ENCODE measurements around the gene SLC2A4.
"Not testable (repeated sequence)": the region's sequence is repeated elsewhere in the genome, so short reads cannot be mapped to it uniquely, and the experiment has no call there.

SLC2A4 gene

DNA sequence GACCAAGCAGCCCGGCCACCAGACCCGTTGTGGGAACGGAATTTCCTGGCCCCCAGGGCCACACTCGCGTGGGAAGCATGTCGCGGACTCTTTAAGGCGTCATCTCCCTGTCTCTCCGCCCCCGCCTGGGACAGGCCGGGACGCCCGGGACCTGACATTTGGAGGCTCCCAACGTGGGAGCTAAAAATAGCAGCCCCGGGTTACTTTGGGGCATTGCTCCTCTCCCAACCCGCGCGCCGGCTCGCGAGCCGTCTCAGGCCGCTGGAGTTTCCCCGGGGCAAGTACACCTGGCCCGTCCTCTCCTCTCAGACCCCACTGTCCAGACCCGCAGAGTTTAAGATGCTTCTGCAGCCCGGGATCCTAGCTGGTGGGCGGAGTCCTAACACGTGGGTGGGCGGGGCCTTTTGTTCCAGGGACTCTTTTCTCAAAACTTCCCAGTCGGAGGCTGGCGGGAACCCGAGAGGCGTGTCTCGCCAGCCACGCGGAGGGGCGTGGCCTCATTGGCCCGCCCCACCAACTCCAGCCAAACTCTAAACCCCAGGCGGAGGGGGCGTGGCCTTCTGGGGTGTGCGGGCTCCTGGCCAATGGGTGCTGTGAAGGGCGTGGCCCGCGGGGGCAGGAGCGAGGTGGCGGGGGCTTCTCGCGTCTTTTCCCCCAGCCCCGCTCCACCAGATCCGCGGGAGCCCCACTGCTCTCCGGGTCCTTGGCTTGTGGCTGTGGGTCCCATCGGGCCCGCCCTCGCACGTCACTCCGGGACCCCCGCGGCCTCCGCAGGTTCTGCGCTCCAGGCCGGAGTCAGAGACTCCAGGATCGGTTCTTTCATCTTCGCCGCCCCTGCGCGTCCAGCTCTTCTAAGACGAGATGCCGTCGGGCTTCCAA is at the start of gene SLC2A4:
Gene SLC2A4, plus strand, starts transcription at position 645 of the 879 bp plus-strand sequence. Its CDS starts 217 bp downstream, at position 862.
- peak; percentile 84 to 86 for DNase-seq (ENCODE audit: low read depth in 2 of 2)

DNA sequence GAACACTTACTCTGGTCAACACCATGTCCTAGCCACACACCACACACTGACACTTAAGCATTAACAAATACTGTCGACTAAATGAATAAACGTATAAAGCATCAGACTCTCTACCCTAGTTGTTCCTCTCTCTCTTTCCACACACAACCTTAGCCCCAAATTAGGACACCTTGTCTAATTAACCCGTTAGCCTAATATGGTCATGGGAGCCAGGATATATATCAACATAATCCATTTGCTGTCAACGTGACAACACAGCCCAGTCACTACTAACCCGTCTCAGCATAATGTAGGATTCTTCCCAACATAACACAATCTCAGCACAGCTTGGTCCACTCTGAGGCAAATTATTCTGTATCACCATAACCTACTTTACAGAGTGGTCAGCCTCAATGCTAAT is 49.4 kb upstream of the SLC2A4 start:
- no peak for DNase-seq (ENCODE audit: low read depth in 2 of 2)

DNA sequence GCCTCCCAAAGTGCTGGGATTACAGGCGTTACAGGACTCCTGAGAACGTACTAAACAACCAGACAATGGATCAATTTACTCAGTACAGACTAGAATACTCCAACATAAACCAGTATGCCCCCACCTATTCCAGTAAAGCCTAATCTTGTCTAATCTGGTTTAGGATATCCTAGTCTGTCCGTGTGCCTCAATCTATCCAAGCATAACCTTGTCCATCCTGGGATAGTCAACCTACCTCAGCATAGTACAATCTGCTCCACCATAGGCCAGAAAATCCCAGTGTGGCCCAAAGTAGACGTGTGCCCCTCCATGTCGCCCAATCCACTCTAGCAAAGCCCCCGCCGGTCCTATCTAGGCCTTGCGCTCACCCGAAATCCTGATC is 47.8 kb upstream of the SLC2A4 start:
- DNase-seq (ENCODE audit: low read depth in 2 of 2) = no peak

DNA sequence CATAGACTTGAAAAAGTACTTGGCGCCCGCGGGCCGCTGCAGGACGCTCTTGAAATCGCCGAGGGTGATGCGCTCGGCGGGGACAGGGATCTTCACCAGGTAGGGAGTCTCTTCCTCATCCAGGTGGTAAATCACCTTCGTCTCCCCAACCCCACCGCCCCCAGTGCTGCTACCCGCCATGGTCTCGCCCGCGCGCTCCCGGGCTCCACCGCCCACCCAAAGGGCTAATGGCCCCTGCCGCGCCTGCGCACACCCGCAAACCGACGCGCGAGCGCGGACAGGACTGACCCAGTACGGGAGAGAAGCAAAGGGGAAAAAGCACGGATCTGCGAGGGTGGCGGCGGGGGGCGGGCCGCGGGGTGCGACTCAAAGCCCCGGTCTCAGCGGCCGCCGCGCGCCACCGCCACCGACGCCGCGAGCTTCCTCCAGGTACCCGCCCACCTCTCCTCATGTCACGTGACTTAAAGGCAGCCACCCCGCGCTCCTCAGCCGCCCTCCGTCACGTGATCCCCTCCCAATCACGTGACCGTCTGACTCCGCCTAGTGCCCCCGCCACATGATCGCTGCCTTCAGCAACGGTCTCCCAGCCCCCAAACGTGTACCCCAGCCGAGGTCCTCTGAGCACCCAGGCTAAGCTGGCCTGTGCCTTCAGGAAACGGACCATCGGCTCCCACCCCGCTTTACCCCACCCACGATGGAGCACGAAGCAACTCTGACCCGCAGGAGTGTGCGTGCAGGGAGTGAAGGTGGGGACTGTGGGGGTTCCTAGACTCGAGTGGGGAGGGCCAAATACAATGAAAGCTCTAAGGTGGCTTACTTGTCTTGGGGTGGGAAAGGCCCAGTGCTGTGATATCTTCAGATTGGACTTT is 47.2 kb upstream of the SLC2A4 start, which contains the start of gene DVL2:
Gene DVL2, minus strand, starts transcription at position 435 of the 869 bp plus-strand sequence. Its CDS starts 255 bp downstream, at position 180.
- peak; percentile 91 to 94 for DNase-seq (ENCODE audit: low read depth in 2 of 2)

DNA sequence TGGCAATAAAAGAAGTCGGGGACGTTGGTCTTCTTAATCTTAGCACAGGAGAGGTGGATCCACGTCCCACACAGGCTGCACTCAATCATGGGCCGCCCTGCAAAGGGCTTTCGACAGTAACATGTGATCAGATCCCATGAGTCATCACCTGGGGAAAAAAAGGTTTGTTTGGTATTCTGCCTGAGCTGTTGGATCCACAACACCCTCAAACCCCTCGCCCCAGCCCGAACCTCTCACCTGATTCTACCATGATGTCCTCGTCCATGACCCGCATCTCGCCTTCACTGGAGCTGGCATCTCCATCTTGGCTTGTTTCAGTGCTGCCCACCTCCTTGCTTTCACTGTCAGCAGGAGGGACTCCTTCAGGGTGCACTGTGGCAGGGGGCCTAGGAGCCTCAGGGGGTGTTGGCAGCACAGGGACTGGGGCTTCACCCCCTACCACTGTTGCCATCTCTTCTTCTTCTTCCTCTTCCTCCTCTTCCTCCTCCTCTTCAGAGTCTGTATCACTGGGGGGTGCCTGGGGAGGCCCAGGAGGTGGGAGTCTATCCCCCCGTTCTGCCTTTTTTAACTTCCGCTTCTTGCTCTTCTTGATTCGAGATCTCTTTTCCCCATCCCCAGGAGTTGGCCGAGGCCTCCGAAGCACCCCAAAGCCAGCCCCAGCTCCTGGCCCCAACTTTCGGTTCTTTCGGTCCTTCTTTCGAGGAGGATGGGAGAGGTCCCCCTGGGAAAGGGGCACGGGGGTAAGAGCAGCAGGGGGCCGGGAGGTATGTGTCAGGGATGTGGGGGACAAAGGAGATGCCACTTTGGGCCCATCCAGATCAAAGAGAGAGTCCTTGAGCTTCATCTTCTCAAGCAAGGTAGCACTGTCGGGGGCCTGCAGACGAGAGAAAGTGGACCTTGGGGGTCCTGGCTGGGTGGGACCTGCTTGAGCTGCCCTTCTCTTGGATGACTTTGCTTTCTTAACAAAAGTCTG is 45.5 kb upstream of the SLC2A4 start:
- DNase-seq (ENCODE audit: low read depth in 2 of 2) = no peak

DNA sequence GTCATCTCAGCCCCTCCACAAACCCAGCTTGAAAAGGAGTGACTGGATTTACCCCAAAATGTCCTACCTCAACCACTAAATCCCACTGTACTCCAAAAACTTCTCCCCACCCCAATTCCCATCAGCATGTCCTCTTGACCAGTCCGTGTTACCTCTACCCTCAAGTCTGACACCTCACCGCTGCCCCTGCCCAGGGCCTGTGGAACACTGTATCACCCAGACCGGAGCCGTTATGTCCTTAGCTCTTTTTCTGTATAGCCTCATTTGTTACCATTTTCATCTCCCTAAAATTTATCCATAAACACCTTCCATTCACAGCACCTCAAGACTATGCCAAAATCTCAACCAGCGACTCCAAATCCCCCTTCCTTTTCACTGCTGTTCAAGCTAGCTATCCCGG is 44.7 kb upstream of the SLC2A4 start:
- DNase-seq (ENCODE audit: low read depth in 2 of 2) = no peak

DNA sequence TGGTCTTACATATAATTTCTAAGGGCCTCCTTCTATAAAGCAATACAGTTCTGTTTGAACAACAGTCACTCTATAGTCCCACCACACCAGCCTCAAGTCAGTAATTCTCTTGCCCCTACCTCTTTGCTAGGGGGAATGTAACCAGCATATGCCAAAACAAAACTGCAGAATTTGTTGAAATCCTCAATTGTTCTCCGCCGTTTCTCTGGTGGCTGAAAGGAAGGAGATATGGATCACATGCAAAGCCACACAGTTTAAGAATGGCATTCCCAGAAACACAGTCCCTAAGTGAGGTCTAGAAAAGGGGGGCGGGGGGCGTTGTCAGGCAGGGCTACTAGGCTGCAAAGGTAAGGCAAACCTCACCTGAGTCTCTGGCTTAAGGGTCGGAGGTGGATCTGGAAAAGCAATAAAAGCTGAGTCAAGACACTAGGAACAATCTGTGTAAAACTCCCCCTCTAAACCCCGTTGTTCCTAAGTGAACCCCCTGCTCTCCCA is 44.2 kb upstream of the SLC2A4 start:
- no peak for DNase-seq (ENCODE audit: low read depth in 2 of 2)

DNA sequence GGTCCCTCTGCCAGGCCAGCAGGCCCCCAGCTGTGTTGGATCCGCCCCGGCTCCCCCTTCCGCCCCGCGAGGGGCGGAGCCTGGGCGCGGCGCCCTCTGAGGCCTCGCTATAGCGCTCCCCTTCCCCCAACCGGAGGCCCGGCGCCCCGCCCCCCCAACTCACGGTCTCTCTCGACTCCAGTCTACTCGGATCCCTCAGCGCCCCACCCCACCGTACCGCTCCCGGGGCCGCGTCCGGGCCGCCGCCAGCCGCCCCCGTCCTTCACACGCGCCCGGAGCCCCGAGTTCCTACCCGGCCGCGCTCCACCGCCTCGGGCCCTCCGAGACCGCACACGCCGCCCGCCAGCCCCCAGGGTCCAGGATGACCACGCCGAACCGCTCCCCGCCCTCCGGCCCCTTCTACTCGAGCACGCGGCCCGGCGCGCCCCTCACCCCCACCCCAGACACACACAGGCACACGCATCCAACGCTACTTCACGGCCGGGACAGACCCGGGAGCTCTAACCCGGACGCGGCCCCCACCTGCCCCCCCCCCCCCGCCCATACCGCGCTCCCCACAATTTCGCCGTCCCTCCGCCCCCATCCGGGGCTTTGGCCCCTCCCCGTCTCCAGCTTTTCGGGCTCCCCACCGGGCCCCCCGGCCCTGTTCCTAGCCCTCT is 43.6 kb upstream of the SLC2A4 start:
- DNase-seq (ENCODE audit: low read depth in 2 of 2) = peak; percentile 80 to 85

DNA sequence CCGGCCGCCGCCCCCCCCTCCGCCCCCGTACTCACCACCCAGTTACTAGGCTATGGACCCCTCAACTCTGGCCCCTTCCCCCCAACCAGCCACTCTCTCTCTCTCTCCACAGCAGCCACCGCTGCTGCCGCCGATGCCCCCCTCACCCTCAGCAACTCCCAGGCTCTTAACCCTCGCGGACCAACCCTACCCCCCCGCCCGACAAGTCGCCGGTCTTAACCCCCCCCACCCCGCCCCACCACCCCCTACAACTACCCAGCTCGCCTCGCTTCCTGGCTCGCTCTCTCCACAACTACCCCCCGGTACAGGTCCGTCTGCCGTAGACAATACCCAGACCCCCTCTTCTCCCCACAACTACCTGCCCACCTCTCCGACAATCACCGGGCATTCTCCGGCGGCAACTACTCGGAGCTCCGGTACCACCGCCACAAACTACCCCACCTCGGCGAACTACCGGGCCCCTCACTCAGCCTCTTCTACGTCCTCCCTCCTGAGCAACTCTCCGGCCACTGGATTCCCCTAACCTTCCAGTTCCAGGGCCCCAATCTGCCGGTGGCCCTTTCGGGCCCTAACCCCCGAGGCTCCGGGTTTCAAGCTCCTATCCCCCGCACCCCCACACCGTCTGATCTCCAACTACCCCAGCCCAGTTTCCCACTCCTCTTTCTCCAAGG is 43.0 kb upstream of the SLC2A4 start:
- no peak for DNase-seq (ENCODE audit: low read depth in 2 of 2)

DNA sequence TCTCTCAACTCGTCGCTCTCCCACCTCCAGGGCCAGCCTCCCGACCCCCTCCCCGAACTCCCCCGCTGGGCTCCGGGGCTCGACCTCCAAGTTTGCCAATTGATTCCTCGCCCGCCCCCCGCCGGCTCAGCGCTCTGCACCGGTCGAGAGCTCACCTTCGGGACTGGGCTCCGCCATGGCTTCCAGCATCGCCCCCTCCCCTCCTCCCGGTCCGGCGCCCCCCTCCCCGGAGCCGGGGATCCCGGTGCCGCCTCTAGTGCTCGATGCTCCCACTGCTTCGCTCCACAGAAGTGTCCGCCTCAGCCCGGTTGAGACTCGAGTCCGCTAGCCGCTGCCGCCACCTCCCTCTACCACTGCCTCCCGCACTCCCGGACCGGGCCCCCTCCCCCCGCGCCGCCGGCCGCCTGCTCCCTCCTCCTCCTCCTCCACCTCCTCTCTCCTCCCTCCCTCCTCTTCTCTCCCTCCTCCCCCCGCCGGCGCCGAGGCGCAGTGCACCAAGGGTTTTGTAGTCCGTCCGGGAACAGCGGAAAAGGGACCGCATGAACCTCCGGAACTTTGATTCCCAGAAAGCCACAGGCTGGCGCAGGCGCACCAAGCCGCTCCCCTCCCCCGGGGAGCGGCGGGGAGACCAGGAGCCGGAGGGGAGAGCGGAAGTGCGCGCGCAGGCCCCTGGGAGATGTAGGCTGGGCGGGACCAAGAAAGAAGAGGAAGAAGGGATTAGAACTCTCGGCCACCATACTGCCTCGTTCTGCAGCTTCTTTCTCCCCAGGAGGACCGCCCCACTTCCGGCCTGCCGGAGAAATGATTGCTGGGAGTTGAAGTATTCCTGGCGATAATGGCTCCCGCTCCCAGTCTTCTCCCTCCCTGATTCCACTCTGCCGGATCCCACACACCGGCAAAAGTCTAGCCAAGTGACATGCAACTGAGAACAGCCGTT is 42.2 kb upstream of the SLC2A4 start, which contains the start of gene PHF23:
Gene PHF23, minus strand, starts transcription at position 367 of the 937 bp plus-strand sequence. Its CDS starts 178 bp downstream, at position 189.
- DNase-seq (ENCODE audit: low read depth in 2 of 2) = peak; percentile 97 to 98

DNA sequence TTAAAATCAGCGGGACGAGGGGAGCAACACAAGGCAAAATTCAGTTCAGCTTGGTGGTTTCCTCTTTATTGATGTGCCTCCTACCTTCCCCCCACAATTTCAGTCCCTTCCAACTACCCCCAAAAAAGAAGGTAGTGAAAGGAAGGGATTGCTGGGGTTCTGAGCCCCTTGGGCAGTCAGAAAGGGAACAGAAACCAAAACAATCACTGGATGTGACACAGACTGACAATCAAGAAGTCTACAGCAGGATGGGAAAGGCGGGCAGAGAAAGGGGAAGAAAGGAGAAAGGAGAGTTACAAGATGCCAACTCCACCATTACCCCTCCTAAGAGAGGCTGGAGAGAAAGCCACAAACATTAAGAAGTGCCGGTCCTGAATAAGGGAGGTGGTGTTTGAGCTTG is 41.1 kb upstream of the SLC2A4 start:
- DNase-seq (ENCODE audit: low read depth in 2 of 2) = no peak

DNA sequence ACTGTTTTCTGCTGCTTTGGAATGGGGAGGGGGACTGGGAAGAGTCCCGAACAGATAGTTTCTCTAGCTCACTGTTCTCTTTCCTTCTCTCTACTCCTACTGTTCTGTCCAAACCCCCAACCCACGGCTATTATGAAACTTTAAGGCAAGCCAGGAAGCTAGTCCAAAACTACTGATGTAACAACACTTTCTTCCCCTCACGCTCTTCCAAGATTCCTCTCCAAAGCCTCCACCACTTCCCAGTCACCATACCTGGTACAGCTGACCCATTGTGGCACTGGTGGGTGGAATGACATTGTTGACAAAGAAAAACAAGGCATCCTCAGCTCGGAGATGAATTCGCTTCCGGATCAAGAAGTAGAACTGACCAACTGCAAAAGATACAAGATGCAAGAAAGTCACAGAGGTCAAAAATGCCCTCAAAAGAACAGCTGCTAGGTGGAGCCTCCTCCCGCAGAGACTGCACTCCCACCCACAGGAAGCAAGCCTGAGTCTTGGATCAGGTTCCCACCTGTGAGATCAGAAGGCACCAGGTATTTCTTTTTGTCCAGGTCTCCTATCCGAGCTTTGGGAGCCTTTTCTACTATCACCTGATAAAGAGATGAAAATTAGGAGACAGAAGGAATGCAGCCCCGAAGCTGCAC is 40.3 kb upstream of the SLC2A4 start:
- DNase-seq (ENCODE audit: low read depth in 2 of 2) = no peak

DNA sequence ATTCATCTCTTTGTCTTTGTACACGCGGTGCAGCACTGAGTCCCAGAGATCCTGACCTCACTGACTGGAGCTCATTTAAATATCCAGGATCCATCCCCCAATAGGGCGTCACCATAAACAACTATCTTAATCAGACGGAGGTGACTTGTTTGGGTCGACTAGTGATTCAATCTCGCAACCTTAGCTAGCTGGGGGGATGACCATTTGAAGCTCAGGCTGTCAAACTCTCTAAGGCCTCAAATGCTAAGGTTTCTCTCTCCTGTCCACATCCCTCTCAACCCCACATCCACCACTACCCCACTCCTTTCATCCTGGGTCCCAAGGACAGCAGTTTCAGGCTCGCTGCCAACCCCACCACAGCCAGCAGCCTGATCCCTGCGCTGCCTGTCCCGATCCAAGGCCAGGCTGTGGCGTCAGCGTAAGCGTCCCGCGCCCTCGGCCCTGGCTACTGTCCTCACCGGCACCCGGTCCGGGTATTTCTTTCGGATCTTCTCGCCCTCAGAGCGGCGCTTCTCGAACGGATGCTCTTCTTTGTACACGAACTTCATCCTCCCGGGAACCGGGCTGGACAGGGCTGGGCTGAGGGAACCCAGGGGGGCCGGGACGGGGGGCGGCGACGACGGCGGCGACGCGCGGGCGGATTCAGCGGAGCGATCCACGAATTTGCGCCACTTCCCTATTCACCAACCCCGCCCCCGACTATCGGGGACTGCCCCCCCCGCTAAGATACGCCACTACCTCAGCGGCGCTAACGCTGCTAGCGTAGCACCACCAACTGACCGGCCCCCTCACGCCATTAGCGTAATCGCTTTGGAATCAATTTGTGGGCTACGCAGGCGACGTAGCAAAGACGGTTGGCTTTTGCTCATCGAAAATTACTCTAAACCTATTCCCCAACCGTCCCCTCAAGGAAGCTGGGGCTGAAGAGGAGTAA is 39.5 kb upstream of the SLC2A4 start, which contains the start of gene GABARAP:
Gene GABARAP, minus strand, starts transcription at position 667 of the 934 bp plus-strand sequence. Its CDS starts 119 bp downstream, at position 548.
- peak; percentile 81 to 83 for DNase-seq (ENCODE audit: low read depth in 2 of 2)

DNA sequence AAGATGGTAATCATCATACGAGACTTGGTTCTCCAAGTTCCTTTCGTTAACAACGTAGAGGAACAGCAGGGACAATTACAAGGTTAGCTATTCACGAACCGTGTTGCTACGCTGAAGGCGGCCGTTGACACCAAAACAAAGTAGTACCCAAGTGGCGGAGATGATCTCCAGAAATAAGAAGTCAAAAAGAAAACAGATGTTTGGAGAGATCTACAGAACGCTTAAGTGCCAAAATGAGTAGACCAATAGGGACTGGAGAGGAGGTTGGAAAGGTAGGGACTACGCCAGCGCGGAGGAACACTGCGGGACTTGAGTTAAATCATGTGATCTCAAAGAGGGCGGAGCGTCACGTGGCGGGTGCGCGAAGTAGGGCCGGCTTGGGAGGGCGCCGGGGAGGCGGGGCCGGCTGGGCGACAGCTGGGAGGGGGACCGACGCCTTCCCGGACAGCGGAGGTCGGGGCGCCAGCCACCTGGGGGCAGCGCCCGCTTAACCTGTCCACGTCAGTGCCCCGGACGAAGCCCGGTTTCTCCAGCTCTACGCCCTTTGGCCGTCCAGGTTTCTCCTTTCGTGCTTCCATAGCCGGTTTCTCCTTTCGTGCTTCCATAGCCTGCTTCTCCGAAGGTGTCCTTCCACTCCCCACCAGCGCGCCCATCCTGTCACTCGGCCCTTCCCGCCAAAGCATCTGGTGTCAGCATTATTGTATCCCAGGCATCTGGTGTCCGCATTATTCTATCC is 38.6 kb upstream of the SLC2A4 start:
- peak; percentile 83 to 84 for DNase-seq (ENCODE audit: low read depth in 2 of 2)

DNA sequence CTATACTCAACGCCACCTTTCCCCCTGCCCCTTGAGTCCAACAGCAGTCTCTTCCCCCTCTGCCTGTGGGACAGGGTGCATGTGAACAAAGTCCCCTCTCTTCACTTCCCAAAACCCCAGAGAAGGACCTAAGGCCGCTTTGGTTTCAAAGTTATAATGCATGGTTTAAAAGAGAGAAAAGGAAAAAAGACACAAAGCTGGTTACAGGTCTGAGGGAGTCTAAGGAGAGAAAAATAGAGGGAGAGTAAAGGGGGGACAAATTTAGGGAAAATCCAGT is 38.1 kb upstream of the SLC2A4 start:
- DNase-seq (ENCODE audit: low read depth in 2 of 2) = no peak

DNA sequence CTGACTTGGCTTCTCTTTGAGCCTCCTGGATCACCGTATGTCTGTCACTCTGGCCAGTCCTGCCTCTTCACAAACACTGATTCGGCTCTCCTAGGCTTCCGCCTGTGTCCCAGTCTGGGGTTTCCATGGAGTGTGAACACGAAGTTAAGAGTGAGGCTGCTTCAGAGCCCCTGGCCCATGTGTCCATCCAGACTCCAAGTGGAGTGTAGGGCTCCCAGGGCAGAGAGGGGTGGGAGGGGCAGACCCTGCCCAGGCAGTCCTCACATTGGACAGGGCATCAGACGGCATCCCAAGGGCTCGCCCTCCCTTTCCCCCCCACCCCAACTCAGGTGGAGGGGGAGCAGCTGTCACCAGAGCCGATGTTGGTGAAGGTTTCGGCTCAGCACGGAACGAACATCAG is 37.7 kb upstream of the SLC2A4 start:
- DNase-seq (ENCODE audit: low read depth in 2 of 2) = not testable (repeated sequence)

DNA sequence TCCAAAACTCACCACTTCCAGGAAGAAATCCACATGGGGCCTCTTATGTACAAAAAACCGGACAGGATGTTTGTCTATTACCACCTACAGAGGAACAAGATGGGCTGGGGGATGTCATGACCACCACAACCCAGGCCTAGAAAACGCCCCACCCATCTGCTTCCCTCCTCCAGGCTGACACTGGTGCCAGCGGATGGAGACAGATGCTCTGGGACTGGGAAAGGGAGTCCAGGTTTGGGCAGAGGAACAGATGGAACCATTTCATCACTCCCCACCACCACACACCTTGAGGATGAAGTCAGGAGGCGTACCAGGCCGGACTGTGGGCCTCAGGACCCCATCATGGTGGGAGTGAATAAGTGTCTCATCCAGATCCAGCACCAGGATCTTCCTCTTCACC is 34.7 kb upstream of the SLC2A4 start:
- no peak for DNase-seq (ENCODE audit: low read depth in 2 of 2)

All from stimulated activated CD8-positive, alpha-beta memory T cell treated with anti-CD3 and anti-CD28 coated beads, Interleukin-15, amount 100 ng/mL, for 48 hours (primary cell).